22Rv1 (cell line): ENCODE results near the gene PDE4B.

ENCODE experiments used
- H3K27ac ChIP-seq: fragments of 450-650 bp; 2 replicates; pipeline ENCODE4 v1.5.1; 2017
- ZFX ChIP-seq: fragments of 450-650 bp; IDR thresholded peaks from 2 replicates; pipeline ENCODE4 v1.6.1; 2017; ENCODE audit warnings: antibody characterized with exemption, borderline replicate concordance
- TF ChIP-seq, protein P1 (sequence below): fragments of 450-650 bp; IDR thresholded peaks from 2 replicates; pipeline ENCODE4 v1.5.1; 2017; ENCODE audit warnings: mild to moderate bottlenecking

The PDE4B gene

GRCh38 chr1:66237042-66237441, 444.3 kb downstream of the PDE4B start:
- no peak overlapping the region for H3K27ac ChIP-seq
- no peak for TF ChIP-seq ZFX
- TF ChIP-seq, protein P1, sequence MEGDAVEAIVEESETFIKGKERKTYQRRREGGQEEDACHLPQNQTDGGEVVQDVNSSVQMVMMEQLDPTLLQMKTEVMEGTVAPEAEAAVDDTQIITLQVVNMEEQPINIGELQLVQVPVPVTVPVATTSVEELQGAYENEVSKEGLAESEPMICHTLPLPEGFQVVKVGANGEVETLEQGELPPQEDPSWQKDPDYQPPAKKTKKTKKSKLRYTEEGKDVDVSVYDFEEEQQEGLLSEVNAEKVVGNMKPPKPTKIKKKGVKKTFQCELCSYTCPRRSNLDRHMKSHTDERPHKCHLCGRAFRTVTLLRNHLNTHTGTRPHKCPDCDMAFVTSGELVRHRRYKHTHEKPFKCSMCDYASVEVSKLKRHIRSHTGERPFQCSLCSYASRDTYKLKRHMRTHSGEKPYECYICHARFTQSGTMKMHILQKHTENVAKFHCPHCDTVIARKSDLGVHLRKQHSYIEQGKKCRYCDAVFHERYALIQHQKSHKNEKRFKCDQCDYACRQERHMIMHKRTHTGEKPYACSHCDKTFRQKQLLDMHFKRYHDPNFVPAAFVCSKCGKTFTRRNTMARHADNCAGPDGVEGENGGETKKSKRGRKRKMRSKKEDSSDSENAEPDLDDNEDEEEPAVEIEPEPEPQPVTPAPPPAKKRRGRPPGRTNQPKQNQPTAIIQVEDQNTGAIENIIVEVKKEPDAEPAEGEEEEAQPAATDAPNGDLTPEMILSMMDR: no peak

- no peak overlapping the region for H3K27ac ChIP-seq
- TF ChIP-seq, protein P1: no peak
- TF ChIP-seq ZFX: no peak
Measured at GRCh38 chr1:66237722-66238479, 445.2 kb downstream of the PDE4B start.

DNA sequence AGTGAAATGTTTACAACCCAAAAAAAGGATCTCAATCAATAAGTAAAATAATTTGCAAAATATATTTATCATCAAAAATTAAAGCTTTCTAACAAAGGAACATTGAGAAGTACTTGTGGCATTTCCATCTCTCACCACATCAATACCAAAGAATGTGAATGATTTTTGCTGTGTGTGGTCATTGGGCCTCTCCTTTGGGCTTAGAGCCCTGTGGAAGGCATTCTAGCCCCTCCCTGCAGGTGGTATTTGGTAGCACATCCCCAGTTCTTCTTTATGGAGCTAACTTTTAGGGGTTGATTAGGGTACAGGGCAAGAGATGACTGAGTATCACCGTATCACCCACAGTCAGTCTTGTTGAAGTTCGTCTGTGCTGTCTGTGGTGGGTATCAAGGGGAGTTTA, 447.1 kb downstream of the PDE4B start:
- TF ChIP-seq, protein P1: no peak
- TF ChIP-seq ZFX: no peak
- H3K27ac ChIP-seq: no peak overlapping the region

DNA sequence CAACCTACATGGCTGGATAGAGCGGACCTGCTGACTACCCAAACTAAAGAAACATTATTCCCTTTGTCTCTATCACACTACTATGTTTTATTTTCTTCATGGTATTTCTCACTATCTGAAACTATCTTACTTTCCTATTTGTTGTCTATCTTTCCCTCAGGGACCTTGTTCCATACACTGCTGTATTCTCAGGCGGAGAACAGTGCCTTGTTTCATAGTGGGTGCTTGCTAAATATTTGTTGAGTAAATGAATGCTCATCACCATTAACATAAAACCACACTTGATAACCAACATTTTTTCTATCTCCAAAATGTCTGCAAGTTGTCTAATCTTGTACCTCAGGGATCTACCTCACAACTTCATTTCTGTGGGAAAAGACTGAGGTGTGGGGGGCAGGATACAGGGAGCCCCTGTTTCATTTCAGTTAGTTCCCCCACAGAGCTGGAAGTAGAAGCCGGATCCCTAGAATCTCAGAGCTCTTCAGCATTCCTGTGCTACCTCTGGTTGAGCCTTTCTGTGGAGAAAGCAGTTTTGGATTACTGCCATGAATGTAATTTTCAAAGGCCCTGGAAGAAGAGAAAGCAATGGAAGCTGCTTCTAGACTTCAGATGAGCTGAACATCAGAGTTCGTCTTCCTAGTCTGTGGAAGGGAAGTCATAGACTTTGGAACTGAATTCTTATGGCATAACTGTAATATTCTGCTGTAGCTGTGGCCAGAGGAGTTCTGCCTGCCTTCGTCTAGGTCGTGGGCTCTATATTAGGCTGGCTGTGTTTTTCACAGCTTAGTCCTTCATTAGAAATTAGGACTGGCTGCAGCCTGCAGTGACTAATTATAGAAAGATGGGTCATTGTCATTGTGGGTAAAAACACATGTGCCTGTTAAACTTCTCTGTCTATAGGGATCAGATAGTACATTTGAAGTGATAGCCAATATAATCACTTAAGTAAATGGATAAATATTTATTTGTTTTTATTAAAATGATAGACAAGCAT, 448.1 kb downstream of the PDE4B start:
- TF ChIP-seq, protein P1: no peak
- no peak for TF ChIP-seq ZFX
- H3K27ac ChIP-seq: no peak overlapping the region

GRCh38 chr1:66242646-66243547, 450.2 kb downstream of the PDE4B start:
- no peak for TF ChIP-seq ZFX
- TF ChIP-seq, protein P1: peak; percentile 99
- H3K27ac ChIP-seq: no peak overlapping the region

- no peak overlapping the region for H3K27ac ChIP-seq
Measured at GRCh38 chr1:66243548-66244130, 450.9 kb downstream of the PDE4B start.

More at GRCh38 chr1:66243548-66244130, 450.9 kb downstream of the PDE4B start:
- no peak for TF ChIP-seq ZFX
- TF ChIP-seq, protein P1: no peak
